ENCODE results near the gene TAF11.

- TF ChIP-seq CTCF (conservative IDR thresholded peaks at IDR 0.05; ENCODE audit: low read length) = no peak
- TF ChIP-seq EZH2phosphoT487 (IDR thresholded peaks at IDR 0.05; ENCODE audit: borderline replicate concordance, low read depth, low read length) = no peak
These were observed 46.7 kb upstream of the TAF11 start for GRCh38 chr6:34934516-34934915.
